Calu3 (cell line): ENCODE results near the gene TRIM46. TPM values are rescaled to one million over a fixed set of nuclear protein-coding genes. Genes with fewer than 3 reads are reported as not detected.
"Not testable (repeated sequence)": the region's sequence is repeated elsewhere in the genome, so short reads cannot be mapped to it uniquely, and the experiment has no call there.

Experiments used
- BruUV-seq: library from RNA; stranded (reverse); fragments of 400-500 nt; replicated peaks from 2 replicates; lab custom pipeline; 2021; lab: Mats Ljungman, UMichigan
- CTCF ChIA-PET: fragments of 300-600 bp; sonication (Branson Sonifier 250); formaldehyde crosslinking; loops from one replicate; lab custom pipeline; 2022; ENCODE audit warnings: antibody characterized with exemption; lab: Charles Lee
- DNase-seq: peaks from one replicate; pipeline ENCODE4 v3.0.0; 2022
- H3K27ac Mint-ChIP-seq: one replicate; pipeline ENCODE4 v1.8.0; 2022; ENCODE audit warnings: mixed read lengths; ENCODE audit not compliant: unreplicated experiment
- H3K27me3 Mint-ChIP-seq: one replicate; pipeline ENCODE4 v1.8.0; 2022; ENCODE audit warnings: mixed read lengths; ENCODE audit not compliant: unreplicated experiment
- H3K36me3 Mint-ChIP-seq: one replicate; pipeline ENCODE4 v1.8.0; 2022; ENCODE audit warnings: mild to moderate bottlenecking, moderate library complexity, mixed read lengths; ENCODE audit not compliant: insufficient read depth, unreplicated experiment
- H3K4me1 Mint-ChIP-seq: one replicate; pipeline ENCODE4 v1.8.0; 2022; ENCODE audit warnings: mild to moderate bottlenecking, low read depth, mixed read lengths; ENCODE audit not compliant: unreplicated experiment
- H3K4me3 Mint-ChIP-seq: one replicate; pipeline ENCODE4 v1.8.0; 2022; ENCODE audit warnings: mild to moderate bottlenecking, low read depth, moderate library complexity, mixed read lengths; ENCODE audit not compliant: unreplicated experiment
- H3K9me3 Mint-ChIP-seq: one replicate; pipeline ENCODE4 v1.8.0; 2022; ENCODE audit warnings: low read depth, mixed read lengths; ENCODE audit not compliant: unreplicated experiment
- intact Hi-C: fragments of 100-400 bp; cut with micrococcal nuclease; formaldehyde crosslinking; loops from one replicate; pipeline ENCODE4 v1.10.0; 2022; ENCODE audit not compliant: unreplicated experiment
- total RNA-seq: library from RNA; stranded (reverse); gene quantifications from 2 replicates; pipeline ENCODE4 v1.2.3, GENCODE V29; 2022
- TF ChIP-seq, protein P1 (sequence below): fragments of 200-600 bp; IDR thresholded peaks from one replicate; pipeline ENCODE4 v1.8.0; 2022; ENCODE audit warnings: antibody characterized with exemption; ENCODE audit not compliant: unreplicated experiment

Gene TRIM46
- total RNA-seq, 1 experiment from 2014 or later: 1.1 TPM

DNA sequence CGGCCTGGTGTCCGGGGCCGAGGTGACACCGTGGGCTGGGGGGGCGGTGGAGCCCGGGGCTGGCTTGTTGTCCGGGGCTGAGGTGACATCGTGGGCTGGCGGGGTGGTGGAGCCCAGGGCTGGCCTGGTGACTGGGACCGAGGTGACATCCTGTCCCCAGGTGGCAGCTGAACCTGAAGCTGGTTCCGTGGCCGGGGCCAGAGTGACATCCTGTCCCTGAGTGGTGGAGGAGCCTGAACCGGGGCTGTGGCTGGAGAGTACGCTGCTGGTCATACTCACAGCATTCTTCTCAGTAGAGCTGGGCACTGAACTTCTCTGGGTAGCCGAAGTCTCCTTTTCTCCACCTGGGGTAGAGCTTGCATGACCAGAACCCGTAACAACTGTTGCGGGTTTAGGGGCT is 18.3 kb downstream of the TRIM46 start:
- no peak for DNase-seq
- Mint-ChIP-seq H3K27me3 (peaks cover 65% of the 10 kb centered on the region), H3K27ac (peak overlapping the region; percentile 2), H3K4me1 (peaks cover 43% of the 10 kb centered on the region), H3K36me3 (peaks cover 42% of the 10 kb centered on the region), H3K9me3 (no peaks in the 10 kb centered on the region), H3K4me3 (peak overlapping the region; percentile 3)
- intact Hi-C loops: loop anchor here (2.0 kb wide), 1 partner anchor 15 kb away; no protein-coding TSS in a partner anchor
- TF ChIP-seq, protein P1, sequence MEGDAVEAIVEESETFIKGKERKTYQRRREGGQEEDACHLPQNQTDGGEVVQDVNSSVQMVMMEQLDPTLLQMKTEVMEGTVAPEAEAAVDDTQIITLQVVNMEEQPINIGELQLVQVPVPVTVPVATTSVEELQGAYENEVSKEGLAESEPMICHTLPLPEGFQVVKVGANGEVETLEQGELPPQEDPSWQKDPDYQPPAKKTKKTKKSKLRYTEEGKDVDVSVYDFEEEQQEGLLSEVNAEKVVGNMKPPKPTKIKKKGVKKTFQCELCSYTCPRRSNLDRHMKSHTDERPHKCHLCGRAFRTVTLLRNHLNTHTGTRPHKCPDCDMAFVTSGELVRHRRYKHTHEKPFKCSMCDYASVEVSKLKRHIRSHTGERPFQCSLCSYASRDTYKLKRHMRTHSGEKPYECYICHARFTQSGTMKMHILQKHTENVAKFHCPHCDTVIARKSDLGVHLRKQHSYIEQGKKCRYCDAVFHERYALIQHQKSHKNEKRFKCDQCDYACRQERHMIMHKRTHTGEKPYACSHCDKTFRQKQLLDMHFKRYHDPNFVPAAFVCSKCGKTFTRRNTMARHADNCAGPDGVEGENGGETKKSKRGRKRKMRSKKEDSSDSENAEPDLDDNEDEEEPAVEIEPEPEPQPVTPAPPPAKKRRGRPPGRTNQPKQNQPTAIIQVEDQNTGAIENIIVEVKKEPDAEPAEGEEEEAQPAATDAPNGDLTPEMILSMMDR: no peak
- CTCF ChIA-PET: interaction anchor here (0.6 to 3.4 kb wide), 5 partner anchors 15 to 756 kb away, joined by 3 to 25 read pairs (median 3); partner anchors contain the start of gene KRTCAP2
- no TSS peak for BruUV-seq

DNA sequence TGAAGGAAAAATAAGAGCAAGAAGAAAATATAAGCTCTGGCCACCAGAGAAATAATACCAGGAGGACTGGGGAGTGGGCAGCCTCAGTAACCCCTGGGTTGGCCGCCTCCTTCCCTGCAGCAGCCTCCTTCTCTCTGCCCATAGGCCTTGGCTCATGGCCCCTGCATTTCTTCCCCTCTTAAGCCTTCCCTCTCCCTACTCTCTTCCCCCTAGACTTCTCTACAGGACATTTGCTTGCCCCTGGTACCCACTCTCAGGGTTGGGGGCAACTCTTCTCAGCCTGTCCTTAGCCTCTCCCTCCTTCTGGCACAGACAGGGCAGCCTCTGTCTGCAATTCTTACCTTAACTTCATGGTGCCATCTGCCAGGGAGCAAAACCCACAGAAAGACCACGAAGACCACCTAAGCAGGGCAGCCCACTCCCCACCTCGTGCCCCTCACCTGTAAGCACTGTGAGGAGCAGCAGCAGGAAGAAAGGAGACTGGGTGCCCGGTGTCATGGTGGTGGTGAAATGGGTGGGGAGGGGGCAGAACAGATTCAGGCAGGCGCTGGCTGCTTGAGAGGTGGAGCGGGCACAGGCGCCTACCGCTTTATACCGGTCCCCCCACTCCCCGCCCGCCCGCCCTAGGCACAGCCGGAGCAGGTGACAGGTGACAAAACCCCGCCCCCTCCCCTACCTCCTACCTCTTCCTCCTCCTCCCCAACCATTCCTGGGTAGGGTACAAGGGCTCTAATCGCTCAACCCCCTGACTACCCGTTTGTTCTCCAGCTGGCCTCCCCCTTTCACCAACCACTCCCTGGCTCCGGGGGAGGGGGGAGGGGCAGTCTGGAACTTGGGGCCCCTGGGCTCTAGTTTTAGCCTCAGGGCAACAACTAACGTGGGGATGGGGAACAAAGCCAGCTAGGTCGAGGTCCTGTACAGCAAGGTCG is 19.0 kb downstream of the TRIM46 start:
- TSS peak; percentile 74 for BruUV-seq
- CTCF ChIA-PET: interaction anchor here (0.6 to 3.4 kb wide), 22 partner anchors 8 to 757 kb away, joined by 3 to 25 read pairs (median 4); partner anchors contain the start of genes KRTCAP2, THBS3 and TRIM46
- intact Hi-C loops: loop anchor here (2.0 kb wide), 1 partner anchor 16 kb away; no protein-coding TSS in a partner anchor
- peaks cover 58% of the 10 kb centered on the region for H3K27me3 Mint-ChIP-seq
- H3K9me3 Mint-ChIP-seq: no peaks in the 10 kb centered on the region
- H3K27ac Mint-ChIP-seq: peak overlapping the region; percentile 74
- TF ChIP-seq, protein P1: no peak
- DNase-seq: peak; percentile 63
- H3K36me3 Mint-ChIP-seq: peaks cover 38% of the 10 kb centered on the region
- peak overlapping the region; percentile 79 for H3K4me3 Mint-ChIP-seq
- H3K4me1 Mint-ChIP-seq: peaks cover 36% of the 10 kb centered on the region

DNA sequence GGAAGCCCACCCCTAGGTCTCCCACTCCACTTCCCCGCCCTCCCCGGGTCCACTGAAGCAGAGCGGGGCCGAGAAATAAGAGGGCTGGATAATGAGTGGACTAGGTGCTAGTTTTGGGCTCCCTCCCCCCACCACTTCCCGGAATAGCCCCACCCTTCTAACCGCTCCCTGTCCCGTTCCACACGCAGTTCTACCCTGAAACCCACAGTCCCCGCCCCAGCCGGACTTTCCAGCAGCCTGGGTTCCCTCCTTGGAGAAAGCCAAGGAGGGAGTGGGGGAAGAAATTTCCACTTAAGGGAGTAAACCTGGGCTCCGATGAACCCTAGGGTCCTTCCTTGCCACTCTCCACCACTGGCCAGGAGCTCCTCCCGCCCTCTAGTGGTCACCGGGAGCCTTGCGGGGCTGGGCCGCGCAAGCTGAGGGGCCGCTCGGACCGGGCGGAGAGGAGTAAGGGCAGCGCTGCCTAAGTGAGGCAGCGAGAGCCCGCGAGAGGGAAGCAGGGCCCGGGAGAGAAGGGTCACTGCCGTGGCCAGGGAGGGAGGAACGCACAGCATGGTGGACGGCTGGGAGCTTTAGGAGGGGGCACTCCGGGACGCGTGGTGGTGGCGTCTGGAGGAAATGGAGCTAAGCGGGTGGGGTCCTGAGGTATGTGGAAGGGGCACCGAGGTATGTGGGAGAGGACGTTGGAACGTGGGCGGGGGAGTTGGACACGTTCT is 19.8 kb downstream of the TRIM46 start:
- CTCF ChIA-PET: interaction anchor here (0.6 to 3.4 kb wide), 21 partner anchors 8 to 842 kb away, joined by 3 to 25 read pairs (median 5); partner anchors contain the start of genes KRTCAP2, MTX1, SCAMP3 and THBS3
- BruUV-seq: no TSS peak
- Mint-ChIP-seq H3K9me3 (no peaks in the 10 kb centered on the region), H3K4me3 (peak overlapping the region; percentile 79), H3K36me3 (peaks cover 38% of the 10 kb centered on the region), H3K27me3 (peaks cover 49% of the 10 kb centered on the region), H3K4me1 (peaks cover 27% of the 10 kb centered on the region), H3K27ac (peak overlapping the region; percentile 74)
- intact Hi-C loops: loop anchor here (2.0 kb wide), 1 partner anchor 17 kb away; no protein-coding TSS in a partner anchor
- TF ChIP-seq, protein P1: peak; percentile 97
- peak; percentile 95 for DNase-seq

DNA sequence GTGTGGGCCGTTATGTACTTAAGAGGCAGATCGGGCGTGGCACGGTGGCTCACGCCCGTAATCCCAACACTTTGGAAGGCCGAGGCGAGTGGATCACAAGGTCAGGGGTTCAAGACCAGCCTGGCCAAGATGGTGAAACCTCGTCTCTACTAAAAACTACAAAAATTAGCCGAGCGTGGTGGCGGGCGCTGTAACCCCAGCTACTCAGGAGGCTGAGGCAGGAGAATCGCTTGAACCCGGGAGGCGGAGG is 20.3 kb downstream of the TRIM46 start:
- H3K4me1 Mint-ChIP-seq: peaks cover 26% of the 10 kb centered on the region
- not testable (repeated sequence) for H3K9me3 Mint-ChIP-seq, DNase-seq, BruUV-seq
- CTCF ChIA-PET: interaction anchor here (0.7 to 3.4 kb wide), 18 partner anchors 8 to 842 kb away, joined by 3 to 25 read pairs (median 5); partner anchors contain the start of genes KRTCAP2, MTX1, SCAMP3 and THBS3
- H3K27me3 Mint-ChIP-seq: peaks cover 45% of the 10 kb centered on the region
- intact Hi-C loops: loop anchor here (2.0 kb wide), 1 partner anchor 17 kb away; no protein-coding TSS in a partner anchor
- peaks cover 38% of the 10 kb centered on the region for H3K36me3 Mint-ChIP-seq
- peak overlapping the region; percentile 79 for H3K4me3 Mint-ChIP-seq
- H3K27ac Mint-ChIP-seq: peak overlapping the region; percentile 74
